ENCODE measurements around the gene MAP3K8. TPM values are rescaled to one million over a fixed set of nuclear protein-coding genes. Genes with fewer than 3 reads are reported as not detected.

Gene MAP3K8
- total RNA-seq, 1 donor: 12.8 TPM

DNA sequence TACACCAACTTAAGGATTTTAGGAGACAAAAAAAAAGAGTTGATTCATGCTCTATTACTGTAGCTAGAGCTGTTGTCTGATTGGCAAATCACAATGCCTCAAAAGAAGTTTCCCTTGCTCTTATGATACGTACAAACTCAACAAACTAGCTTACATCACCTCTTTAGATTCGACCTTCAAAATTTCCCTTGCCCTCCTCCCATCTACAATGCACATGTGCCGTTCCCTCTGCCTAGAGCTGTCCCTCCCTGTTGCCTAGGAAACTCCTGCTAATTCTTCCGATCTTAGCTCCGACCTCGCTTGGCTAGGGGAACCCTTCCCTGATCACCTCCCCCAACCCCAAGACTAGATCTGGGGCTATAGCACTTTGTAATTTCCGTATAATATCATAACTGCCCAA, 55.4 kb downstream of the MAP3K8 start:
- TF ChIP-seq, protein P1, sequence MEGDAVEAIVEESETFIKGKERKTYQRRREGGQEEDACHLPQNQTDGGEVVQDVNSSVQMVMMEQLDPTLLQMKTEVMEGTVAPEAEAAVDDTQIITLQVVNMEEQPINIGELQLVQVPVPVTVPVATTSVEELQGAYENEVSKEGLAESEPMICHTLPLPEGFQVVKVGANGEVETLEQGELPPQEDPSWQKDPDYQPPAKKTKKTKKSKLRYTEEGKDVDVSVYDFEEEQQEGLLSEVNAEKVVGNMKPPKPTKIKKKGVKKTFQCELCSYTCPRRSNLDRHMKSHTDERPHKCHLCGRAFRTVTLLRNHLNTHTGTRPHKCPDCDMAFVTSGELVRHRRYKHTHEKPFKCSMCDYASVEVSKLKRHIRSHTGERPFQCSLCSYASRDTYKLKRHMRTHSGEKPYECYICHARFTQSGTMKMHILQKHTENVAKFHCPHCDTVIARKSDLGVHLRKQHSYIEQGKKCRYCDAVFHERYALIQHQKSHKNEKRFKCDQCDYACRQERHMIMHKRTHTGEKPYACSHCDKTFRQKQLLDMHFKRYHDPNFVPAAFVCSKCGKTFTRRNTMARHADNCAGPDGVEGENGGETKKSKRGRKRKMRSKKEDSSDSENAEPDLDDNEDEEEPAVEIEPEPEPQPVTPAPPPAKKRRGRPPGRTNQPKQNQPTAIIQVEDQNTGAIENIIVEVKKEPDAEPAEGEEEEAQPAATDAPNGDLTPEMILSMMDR (IDR thresholded peaks at IDR 0.05; ENCODE audit: insufficient read depth, low read length): no peak
- no peak overlapping the region for H3K4me3 ChIP-seq (ENCODE audit: low read depth, low read length)
- no peak for DNase-seq (ENCODE audit: low read depth)

DNA sequence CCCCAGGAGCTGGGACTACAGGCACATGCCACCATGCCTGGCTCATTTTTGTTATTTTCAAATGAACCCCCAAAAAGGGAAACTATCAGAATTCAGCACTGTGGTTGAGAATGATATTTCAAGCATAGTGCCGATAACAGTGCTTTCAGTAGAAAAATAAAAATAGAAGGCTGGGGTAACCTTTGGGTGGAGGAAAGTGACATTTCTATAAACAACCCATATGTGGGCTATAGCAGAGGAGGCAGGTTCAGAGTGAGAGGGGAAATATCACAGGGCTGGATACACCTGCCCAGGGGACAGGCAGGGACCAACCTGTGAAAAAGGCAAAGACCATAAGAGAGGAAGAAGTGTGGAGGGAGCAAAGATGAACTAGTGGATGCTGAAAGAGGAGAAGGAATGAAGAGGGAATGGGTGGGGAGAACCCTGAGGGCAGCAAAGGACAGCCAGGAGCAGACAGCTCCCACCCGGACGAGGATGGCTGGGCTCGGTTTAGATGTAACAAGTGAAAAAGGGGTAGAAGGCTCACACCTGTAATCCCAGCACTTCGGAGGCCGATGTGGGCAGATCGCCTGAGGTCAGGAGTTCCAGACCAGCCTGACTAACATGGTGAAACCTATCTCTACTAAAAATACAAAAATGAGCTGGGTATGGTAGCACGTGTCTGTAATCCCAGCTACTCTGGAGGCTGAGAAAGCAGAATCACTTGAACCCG, 56.5 kb downstream of the MAP3K8 start:
- no peak for DNase-seq (ENCODE audit: low read depth)
- TF ChIP-seq, protein P1 (IDR thresholded peaks at IDR 0.05; ENCODE audit: insufficient read depth, low read length): no peak
- no peak overlapping the region for H3K4me3 ChIP-seq (ENCODE audit: low read depth, low read length)

DNA sequence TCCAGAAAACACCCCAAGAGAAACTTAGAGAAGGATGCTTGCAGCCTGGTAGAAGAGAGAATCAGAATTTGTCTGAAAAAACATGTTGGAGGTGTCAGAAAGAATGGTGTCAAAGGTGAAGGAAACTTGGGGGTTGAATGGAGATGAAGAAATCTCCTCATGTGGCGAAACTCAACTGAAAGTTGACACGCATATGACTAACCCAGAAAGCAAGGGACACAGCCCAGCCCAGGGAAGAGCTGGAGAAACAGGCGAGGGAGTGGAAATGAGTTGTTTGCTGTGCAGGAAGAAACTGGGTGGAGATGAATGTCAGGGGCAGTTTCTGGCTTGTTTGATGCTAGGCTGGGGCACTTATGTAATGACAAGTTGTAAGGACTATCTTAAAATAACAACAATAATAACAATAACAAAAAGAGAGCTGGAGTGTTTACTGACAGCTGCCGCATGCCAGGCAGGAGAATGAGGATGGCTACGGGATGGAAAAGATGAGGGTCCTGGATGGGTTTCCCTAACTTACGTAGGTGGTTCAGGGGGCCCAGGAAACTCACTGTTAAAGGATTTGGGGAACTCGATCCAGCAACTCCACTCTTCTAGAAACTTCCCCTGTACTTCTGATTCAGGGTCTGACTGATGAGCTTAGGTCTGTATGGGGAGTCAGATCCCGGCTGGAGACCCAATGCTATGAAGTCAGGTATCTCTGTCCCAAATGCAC, 57.4 kb downstream of the MAP3K8 start:
- peak; percentile 63 for DNase-seq (ENCODE audit: low read depth)
- TF ChIP-seq, protein P1 (IDR thresholded peaks at IDR 0.05; ENCODE audit: insufficient read depth, low read length): no peak
- H3K4me3 ChIP-seq (ENCODE audit: low read depth, low read length): no peak overlapping the region

DNA sequence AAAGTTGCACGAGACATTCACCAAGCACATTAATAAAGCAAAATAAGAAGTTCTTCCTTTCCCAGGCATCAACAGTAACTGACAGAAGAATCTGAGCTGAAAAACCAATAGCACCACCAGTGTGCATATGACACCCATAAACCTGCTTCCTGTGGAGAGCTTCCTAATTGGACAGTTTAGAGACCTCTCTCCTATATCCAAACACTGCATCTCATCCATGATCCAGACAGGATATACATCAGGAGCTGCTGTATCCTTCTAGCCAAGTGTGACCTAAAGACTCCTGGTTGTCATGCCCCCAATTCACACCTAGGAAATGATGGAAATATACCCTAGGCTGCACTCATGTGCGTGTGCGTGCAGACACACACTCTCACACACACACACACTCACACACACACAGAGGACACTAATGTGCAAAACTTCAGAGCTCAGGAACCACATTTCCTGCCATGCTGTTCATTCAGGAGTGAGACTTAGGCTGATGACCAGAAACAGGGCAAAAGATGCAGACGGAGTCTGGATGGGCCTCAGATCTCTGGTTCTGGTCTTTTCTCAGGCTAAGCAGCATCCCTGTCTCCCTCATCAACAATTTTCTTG, 58.0 kb downstream of the MAP3K8 start:
- TF ChIP-seq, protein P1 (IDR thresholded peaks at IDR 0.05; ENCODE audit: insufficient read depth, low read length): no peak
- no peak for DNase-seq (ENCODE audit: low read depth)
- no peak overlapping the region for H3K4me3 ChIP-seq (ENCODE audit: low read depth, low read length)

DNA sequence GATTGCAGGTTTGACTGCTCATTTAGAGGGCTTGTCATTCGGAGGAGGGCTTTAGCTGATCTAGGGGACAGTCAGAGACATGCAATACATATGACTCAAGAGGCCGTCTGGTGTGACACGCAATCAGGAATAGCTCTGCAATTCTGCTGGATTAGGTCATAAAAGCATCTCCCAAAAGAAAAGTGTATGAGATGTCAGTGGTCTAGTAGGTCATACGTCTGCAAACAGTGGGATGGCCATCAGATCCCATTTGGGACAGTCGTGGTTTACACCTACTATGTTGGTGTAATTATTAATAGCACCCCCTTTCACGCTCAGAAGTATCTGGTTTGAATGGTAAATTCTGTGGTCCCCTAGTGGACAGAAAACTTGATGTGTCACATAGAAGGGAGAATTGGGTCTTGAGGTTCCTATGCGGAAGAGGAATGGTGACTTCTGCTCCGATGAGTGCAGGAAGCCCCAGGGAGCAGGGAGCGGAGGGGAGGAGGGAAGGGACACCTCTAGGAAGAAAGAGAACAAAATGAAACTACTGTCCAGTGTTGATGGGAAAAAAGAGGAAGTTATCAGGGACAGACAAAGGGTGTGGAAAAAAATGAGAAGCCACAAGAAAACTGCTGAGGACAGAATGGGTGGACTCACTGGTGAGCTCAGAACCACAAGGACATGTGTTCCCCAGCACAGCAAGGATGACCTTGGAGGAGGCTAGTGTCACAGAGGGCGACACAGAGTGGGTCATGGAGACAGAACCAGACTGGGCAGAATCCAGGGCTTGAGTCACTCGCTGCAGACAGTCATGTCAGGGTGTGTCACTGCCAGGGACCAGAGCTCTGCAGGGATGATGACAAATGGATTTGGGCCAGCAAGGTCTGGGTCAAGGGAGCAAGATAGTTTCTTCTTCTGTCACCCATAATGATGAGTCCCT, 59.9 kb downstream of the MAP3K8 start:
- TF ChIP-seq, protein P1 (IDR thresholded peaks at IDR 0.05; ENCODE audit: insufficient read depth, low read length): no peak
- no peak overlapping the region for H3K4me3 ChIP-seq (ENCODE audit: low read depth, low read length)
- DNase-seq (ENCODE audit: low read depth): peak; percentile 48

DNA sequence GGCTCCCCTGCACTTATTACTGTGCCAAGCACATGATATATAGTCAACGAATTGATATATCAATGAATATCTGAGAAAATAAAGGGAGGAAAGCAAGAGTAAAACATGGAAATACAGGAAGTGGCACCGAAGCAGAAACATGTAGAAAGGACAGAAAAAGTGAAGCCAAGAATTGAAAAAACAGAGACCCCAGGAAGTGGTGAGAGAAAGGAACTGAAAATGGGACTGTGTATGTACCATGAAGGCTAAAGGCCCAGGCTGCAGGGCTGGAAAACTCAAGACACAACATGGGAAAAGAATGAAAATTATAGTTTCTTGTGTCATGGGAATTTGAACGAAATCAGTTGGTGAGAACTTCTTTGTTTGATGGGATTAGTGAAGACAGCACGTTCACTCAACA, 60.6 kb downstream of the MAP3K8 start:
- TF ChIP-seq, protein P1 (IDR thresholded peaks at IDR 0.05; ENCODE audit: insufficient read depth, low read length): no peak
- no peak for DNase-seq (ENCODE audit: low read depth)
- H3K4me3 ChIP-seq (ENCODE audit: low read depth, low read length): no peak overlapping the region

Data from fibroblast of the aortic adventitia (primary cell).